Trophoblast cell (in vitro differentiated cells and primary cell): ENCODE data around the gene CHCHD6.

Source experiments
- DNase-seq, 2 donors: peaks; one replicate each; pipeline ENCODE4 v3.0.0-alpha.2; 2016
- H2AFZ ChIP-seq: 2 replicates; pipeline ENCODE4 v1.6.1; 2013; ENCODE audit warnings: low read length, moderate library complexity, mild to moderate bottlenecking; ENCODE audit not compliant: insufficient read depth, poor library complexity
- H2AK5ac ChIP-seq: 2 replicates; pipeline ENCODE4 v1.6.1; 2013; ENCODE audit warnings: mild to moderate bottlenecking, low read length
- H2BK120ac ChIP-seq: 2 replicates; pipeline ENCODE4 v1.6.1; 2013; ENCODE audit warnings: low read length, mild to moderate bottlenecking, moderate library complexity; ENCODE audit not compliant: insufficient read depth, poor library complexity
- H2BK12ac ChIP-seq: 2 replicates; pipeline ENCODE4 v1.6.1; 2013; ENCODE audit warnings: mild to moderate bottlenecking, low read length, moderate library complexity
- H2BK5ac ChIP-seq: 2 replicates; pipeline ENCODE4 v1.6.1; 2013; ENCODE audit warnings: low read length, low read depth, moderate library complexity, mild to moderate bottlenecking; ENCODE audit not compliant: poor library complexity
- H3K14ac ChIP-seq: 2 replicates; pipeline ENCODE4 v1.6.1; 2013; ENCODE audit warnings: mild to moderate bottlenecking, low read length
- H3K18ac ChIP-seq: 2 replicates; pipeline ENCODE4 v1.6.1; 2013; ENCODE audit warnings: mild to moderate bottlenecking, low read length
- H3K23ac ChIP-seq: 2 replicates; pipeline ENCODE4 v1.6.1; 2013; ENCODE audit warnings: low read length
- H3K27ac ChIP-seq: 2 replicates; pipeline ENCODE4 v1.5.1; 2013; ENCODE audit warnings: low read depth, mild to moderate bottlenecking, inconsistent platforms, low read length, moderate library complexity
- H3K27me3 ChIP-seq: 2 replicates; pipeline ENCODE4 v1.6.1; 2013; ENCODE audit warnings: inconsistent platforms, mild to moderate bottlenecking, low read length, moderate library complexity; ENCODE audit not compliant: insufficient read depth
- H3K36me3 ChIP-seq, 2 experiments: 1 replicate in 1 of 2; 2 replicates in 1 of 2; pipeline ENCODE4 v1.6.1; 2013; ENCODE audit warnings: low read length in 2 of 2, mild to moderate bottlenecking in 2 of 2, moderate library complexity in 1 of 2; ENCODE audit not compliant: insufficient read depth in 2 of 2, control insufficient read depth in 1 of 2
- H3K4ac ChIP-seq: 2 replicates; pipeline ENCODE4 v1.6.1; 2013; ENCODE audit warnings: low read depth, mild to moderate bottlenecking, low read length, moderate library complexity
- H3K4me1 ChIP-seq, 2 experiments: 1 replicate in 1 of 2; 2 replicates in 1 of 2; pipeline ENCODE4 v1.6.1; 2013; ENCODE audit warnings: low read length in 2 of 2, mild to moderate bottlenecking in 2 of 2, moderate library complexity in 1 of 2; ENCODE audit not compliant: insufficient read depth in 2 of 2, control insufficient read depth in 1 of 2
- H3K4me2 ChIP-seq: 2 replicates; pipeline ENCODE4 v1.6.1; 2013; ENCODE audit warnings: inconsistent platforms, mild to moderate bottlenecking, low read length, moderate library complexity
- H3K4me3 ChIP-seq: 2 replicates; pipeline ENCODE4 v1.5.1; 2013; ENCODE audit warnings: mild to moderate bottlenecking, low read depth, low read length, inconsistent platforms
- H3K79me1 ChIP-seq: one replicate; pipeline ENCODE4 v1.6.1; 2013; ENCODE audit warnings: low read length
- H3K79me2 ChIP-seq: 2 replicates; pipeline ENCODE4 v1.6.1; 2013; ENCODE audit warnings: low read length, mild to moderate bottlenecking; ENCODE audit not compliant: control insufficient read depth, insufficient read depth, poor library complexity
- H3K9ac ChIP-seq: 2 replicates; pipeline ENCODE4 v1.6.1; 2013; ENCODE audit warnings: mild to moderate bottlenecking, low read length
- H3K9me3 ChIP-seq: 2 replicates; pipeline ENCODE4 v1.6.1; 2013; ENCODE audit warnings: low read depth, mild to moderate bottlenecking, control low read depth, inconsistent platforms, low read length; ENCODE audit not compliant: insufficient read depth
- H4K12ac ChIP-seq: 2 replicates; pipeline ENCODE4 v1.6.1; 2013; ENCODE audit warnings: low read depth, mild to moderate bottlenecking, low read length, moderate library complexity
- H4K8ac ChIP-seq: 2 replicates; pipeline ENCODE4 v1.6.1; 2013; ENCODE audit warnings: low read depth, mild to moderate bottlenecking, low read length, moderate library complexity
- H4K91ac ChIP-seq: one replicate; pipeline ENCODE4 v1.6.1; 2013; ENCODE audit warnings: low read depth, mild to moderate bottlenecking, low read length, moderate library complexity
- WGBS: extraction: QIAGEN DNeasy Blood & Tissue Kit; methylation state at CpG from one replicate; pipeline ENCODE4 v1.1.7; 2013; ENCODE audit warnings: missing lambda C conversion rate; ENCODE audit not compliant: insufficient read length, insufficient coverage; ENCODE audit errors: extremely low coverage; 5-methylcytosine and 5-hydroxymethylcytosine counted together

The CHCHD6 gene

DNA sequence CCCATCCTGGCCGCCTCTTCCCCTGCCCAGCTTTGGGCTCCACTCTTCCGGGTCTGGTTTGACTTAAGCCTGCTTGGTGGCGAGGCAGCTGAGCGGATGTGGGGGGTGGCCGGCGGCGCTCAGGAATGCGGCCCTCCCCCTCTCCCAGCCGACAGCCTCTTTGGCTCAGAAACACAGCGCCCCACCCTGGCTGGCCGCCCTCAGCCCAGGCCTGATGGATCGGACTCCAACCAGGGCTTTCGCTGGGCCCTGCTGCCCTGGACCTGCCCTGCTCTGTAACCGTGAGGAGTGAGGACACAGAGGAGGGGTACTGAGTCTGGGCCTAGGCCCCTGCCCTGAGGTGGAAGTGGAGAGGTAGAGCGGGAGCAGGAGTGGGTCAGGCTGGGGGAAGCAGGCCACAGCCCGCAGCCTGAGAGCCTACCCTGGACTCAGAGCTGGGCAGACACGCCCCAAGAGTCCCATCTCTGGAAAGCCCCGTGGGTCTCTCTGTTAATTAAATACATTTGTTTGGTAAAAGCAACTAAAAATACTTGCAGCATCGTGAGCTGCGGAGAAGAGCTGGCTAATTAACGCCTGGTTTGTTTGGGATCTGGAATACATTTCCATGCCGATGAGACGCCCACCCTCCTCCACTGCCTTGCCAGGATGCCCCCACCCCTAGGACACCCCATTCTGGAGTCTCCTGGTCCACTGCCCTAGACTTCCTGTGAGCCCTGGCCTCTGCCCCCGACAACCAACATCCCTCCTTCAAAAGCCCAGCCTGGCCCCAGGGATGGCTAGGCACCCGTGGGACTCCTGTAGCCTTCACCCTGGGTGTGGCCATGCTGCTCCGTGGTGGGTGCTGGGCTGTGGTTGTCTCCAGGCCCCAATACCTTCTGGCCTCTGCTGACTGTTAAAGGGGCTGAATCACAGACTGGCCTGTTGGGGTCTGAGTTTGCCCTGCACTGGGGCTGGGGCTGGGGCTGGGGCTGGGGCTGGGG, 298.4 kb downstream of the CHCHD6 start:
- Histone ChIP-seq H3K4me3 (no peak overlapping the region), H3K4ac (peak overlapping the region; percentile 35)

GRCh38 chr3:127003175-127003555, 299.1 kb downstream of the CHCHD6 start:
- no peaks in the 10 kb centered on the region for H3K9me3 ChIP-seq

More for the DNA sequence above, 298.4 kb downstream of the CHCHD6 start:
- no CpG with 5 or more reads among the region's 26 CpGs for WGBS
- peak overlapping the region; percentile 45 for H2BK120ac ChIP-seq
- peak overlapping the region; percentile 61 for H2AFZ ChIP-seq
- peak overlapping the region; percentile 81 for H2BK12ac ChIP-seq
- peak overlapping the region; percentile 60 for H2BK5ac ChIP-seq
- no peak overlapping the region for H3K23ac ChIP-seq
- H3K4me2 ChIP-seq, result peak overlapping the region; percentile 11
- H3K36me3 ChIP-seq, result peaks cover 22 to 30% of the 10 kb centered on the region in 2 experiments
- H3K79me2 ChIP-seq, result peaks cover 2% of the 10 kb centered on the region
- peak overlapping the region; percentile 62 for H4K91ac ChIP-seq
- peak overlapping the region; percentile 50 for H3K18ac ChIP-seq
- peak overlapping the region; percentile 80 for H4K8ac ChIP-seq
- no peaks in the 10 kb centered on the region for H3K9me3 ChIP-seq
- peaks cover 5% of the 10 kb centered on the region for H3K79me1 ChIP-seq
- peak overlapping the region; percentile 24 for H3K27ac ChIP-seq
- peak overlapping the region; percentile 63 for H3K14ac ChIP-seq
- no peak for DNase-seq
- peak overlapping the region; percentile 82 for H2AK5ac ChIP-seq
- H3K9ac ChIP-seq, result peak overlapping the region; percentile 6
- H3K4me1 ChIP-seq, result peaks cover 19% of the 10 kb centered on the region in 2 experiments
- H4K12ac ChIP-seq, result peak overlapping the region; percentile 73
- no peaks in the 10 kb centered on the region for H3K27me3 ChIP-seq

DNA sequence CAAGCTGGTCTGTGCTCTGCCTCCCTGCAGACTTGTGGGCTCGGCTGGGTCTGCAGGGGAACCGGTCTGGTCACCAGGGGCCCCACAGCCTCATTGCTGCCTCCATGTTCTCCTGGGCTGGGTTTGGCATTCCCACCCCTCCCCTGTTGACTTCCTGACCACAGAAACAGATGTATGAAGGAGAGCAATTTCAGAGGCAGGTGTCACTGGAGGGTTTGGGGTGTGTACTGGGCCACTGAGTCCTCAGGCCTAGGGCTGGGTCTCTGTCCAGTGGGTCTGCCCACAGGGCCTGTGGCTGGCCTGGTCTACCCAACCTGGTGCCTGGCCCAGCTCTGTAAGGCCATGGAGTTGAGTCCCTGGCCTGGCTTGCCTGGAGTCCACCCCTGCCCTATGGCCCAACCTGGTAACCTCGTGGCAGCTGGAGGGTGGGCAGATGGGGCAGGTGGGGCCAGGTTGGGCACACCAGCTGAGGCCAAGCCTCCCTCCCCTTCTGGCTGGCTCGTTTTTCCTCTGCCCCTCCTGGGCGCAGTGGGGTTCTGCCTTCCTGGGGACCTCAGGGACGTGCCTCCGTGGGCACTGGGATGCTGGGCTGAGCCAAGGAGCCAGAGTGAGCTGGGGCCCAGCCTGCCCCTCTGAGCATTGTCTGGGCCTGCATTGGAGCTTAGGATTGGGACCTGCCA, 299.7 kb downstream of the CHCHD6 start:
- no peak overlapping the region for H3K4me3 ChIP-seq
- H3K79me1 ChIP-seq, result peaks cover 5% of the 10 kb centered on the region
- H3K14ac ChIP-seq, result no peak overlapping the region
- peaks cover 2% of the 10 kb centered on the region for H3K79me2 ChIP-seq
- no peak overlapping the region for H4K91ac ChIP-seq
- H3K18ac ChIP-seq, result no peak overlapping the region
- no peak overlapping the region for H2AFZ ChIP-seq
- no peak overlapping the region for H2BK5ac ChIP-seq
- H3K9me3 ChIP-seq, result no peaks in the 10 kb centered on the region
- H3K4ac ChIP-seq, result no peak overlapping the region
- H3K27me3 ChIP-seq, result no peaks in the 10 kb centered on the region
- H3K4me2 ChIP-seq, result no peak overlapping the region
- H2AK5ac ChIP-seq, result no peak overlapping the region
- H3K23ac ChIP-seq, result no peak overlapping the region
- no peak overlapping the region for H4K8ac ChIP-seq
- H2BK12ac ChIP-seq, result no peak overlapping the region
- peaks cover 30 to 31% of the 10 kb centered on the region in 2 experiments for H3K36me3 ChIP-seq
- H3K9ac ChIP-seq, result no peak overlapping the region
- no peak overlapping the region for H3K27ac ChIP-seq
- H3K4me1 ChIP-seq, result peaks cover 19% of the 10 kb centered on the region in 2 experiments
- no peak overlapping the region for H4K12ac ChIP-seq
- WGBS, result no CpG with 5 or more reads among the region's 7 CpGs
- no peak overlapping the region for H2BK120ac ChIP-seq
- no peak for DNase-seq

More at GRCh38 chr3:127003175-127003555, 299.1 kb downstream of the CHCHD6 start:
- no peak overlapping the region for H3K23ac ChIP-seq
- peak overlapping the region; percentile 25 for H3K14ac ChIP-seq
- DNase-seq, result no peak
- H3K4me3 ChIP-seq, result no peak overlapping the region
- H3K27me3 ChIP-seq, result no peaks in the 10 kb centered on the region
- H3K27ac ChIP-seq, result no peak overlapping the region
- H3K4ac ChIP-seq, result no peak overlapping the region
- H2BK120ac ChIP-seq, result no peak overlapping the region
- no peak overlapping the region for H2BK5ac ChIP-seq
- peaks cover 19% of the 10 kb centered on the region in 2 experiments for H3K4me1 ChIP-seq
- H4K12ac ChIP-seq, result no peak overlapping the region
- peaks cover 2% of the 10 kb centered on the region for H3K79me2 ChIP-seq
- no peak overlapping the region for H4K8ac ChIP-seq
- H3K4me2 ChIP-seq, result no peak overlapping the region
- H3K9ac ChIP-seq, result no peak overlapping the region
- peak overlapping the region; percentile 15 for H4K91ac ChIP-seq
- peak overlapping the region; percentile 58 for H2AK5ac ChIP-seq
- peak overlapping the region; percentile 42 for H2BK12ac ChIP-seq
- peaks cover 5% of the 10 kb centered on the region for H3K79me1 ChIP-seq
- peaks cover 27 to 31% of the 10 kb centered on the region in 2 experiments for H3K36me3 ChIP-seq
- WGBS, result no CpG with 5 or more reads among the region's 12 CpGs
- H2AFZ ChIP-seq, result no peak overlapping the region
- peak overlapping the region; percentile 6 for H3K18ac ChIP-seq

- Histone ChIP-seq H3K18ac (no peak overlapping the region), H4K8ac (no peak overlapping the region), H3K4ac (no peak overlapping the region), H3K4me1 (peaks cover 19% of the 10 kb centered on the region in 2 experiments), H2BK5ac (no peak overlapping the region), H3K79me1 (peaks cover 5% of the 10 kb centered on the region), H2BK120ac (no peak overlapping the region), H3K9me3 (no peaks in the 10 kb centered on the region), H3K27me3 (no peaks in the 10 kb centered on the region), H3K79me2 (peaks cover 2% of the 10 kb centered on the region), H4K91ac (no peak overlapping the region), H3K4me2 (no peak overlapping the region), H2AK5ac (no peak overlapping the region), H3K4me3 (no peak overlapping the region), H2BK12ac (no peak overlapping the region), H3K9ac (no peak overlapping the region), H4K12ac (no peak overlapping the region), H2AFZ (no peak overlapping the region), H3K23ac (no peak overlapping the region), H3K36me3 (peaks cover 31 to 32% of the 10 kb centered on the region in 2 experiments), H3K27ac (no peak overlapping the region), H3K14ac (no peak overlapping the region)
- no peak for DNase-seq
- WGBS, result no CpG with 5 or more reads among the region's 32 CpGs
These were observed 300.8 kb downstream of the CHCHD6 start for GRCh38 chr3:127004641-127005397.
